GM23338 (cell line): ENCODE measurements around the gene SKIC8. TPM values are rescaled to one million over a fixed set of nuclear protein-coding genes. Genes with fewer than 3 reads are reported as not detected.

ENCODE experiments used
- ATAC-seq: fragments of 200-7000 bp; cut with Tn5 transposase; 3 replicates; pipeline ENCODE4 v1.9.1; 2020
- DNase-seq: peaks from one replicate; pipeline ENCODE4 v3.0.0-alpha.2; 2015; ENCODE audit warnings: low spot score
- H2AFZ ChIP-seq: fragments of 200-600 bp; sonication (generic); 2 replicates; pipeline ENCODE4 v1.8.0; 2016; ENCODE audit warnings: antibody characterized with exemption, mild to moderate bottlenecking, moderate library complexity
- H3F3A ChIP-seq: fragments of 200-600 bp; sonication (generic); replicated peaks from 2 replicates; pipeline ENCODE4 v1.8.0; 2017; ENCODE audit warnings: antibody characterized with exemption, mixed run types, low read depth
- H3K27ac ChIP-seq: fragments of 200-600 bp; sonication (generic); 2 replicates; pipeline ENCODE4 v1.6.1; 2016; ENCODE audit warnings: low read depth
- H3K27me3 ChIP-seq: fragments of 200-600 bp; sonication (generic); 2 replicates; pipeline ENCODE4 v1.8.0; 2016; ENCODE audit warnings: mild to moderate bottlenecking, mixed run types, moderate library complexity; ENCODE audit not compliant: insufficient read depth
- H3K36me3 ChIP-seq: fragments of 200-600 bp; sonication (generic); 2 replicates; pipeline ENCODE4 v1.8.0; 2016; ENCODE audit warnings: mild to moderate bottlenecking; ENCODE audit not compliant: insufficient read depth
- H3K4me1 ChIP-seq: fragments of 200-600 bp; sonication (generic); 2 replicates; pipeline ENCODE4 v1.8.0; 2016; ENCODE audit warnings: mild to moderate bottlenecking, moderate library complexity; ENCODE audit not compliant: insufficient read depth
- H3K4me2 ChIP-seq: fragments of 200-600 bp; sonication (generic); 2 replicates; pipeline ENCODE4 v1.7.1; 2017; ENCODE audit warnings: mixed run types
- H3K4me3 ChIP-seq: fragments of 200-600 bp; sonication (generic); 2 replicates; pipeline ENCODE4 v1.6.1; 2016; ENCODE audit warnings: mixed run types
- H3K79me2 ChIP-seq: fragments of 200-600 bp; sonication (generic); replicated peaks from 2 replicates; pipeline ENCODE4 v1.8.0; 2017; ENCODE audit warnings: mild to moderate bottlenecking; ENCODE audit not compliant: insufficient read depth
- H3K9me2 ChIP-seq: fragments of 200-600 bp; sonication (generic); 2 replicates; pipeline ENCODE4 v1.8.0; 2017; ENCODE audit not compliant: insufficient read depth
- H4K20me1 ChIP-seq: fragments of 200-600 bp; sonication (generic); replicated peaks from 2 replicates; pipeline ENCODE4 v1.8.0; 2017; ENCODE audit warnings: mild to moderate bottlenecking; ENCODE audit not compliant: insufficient read depth
- H3K27ac Mint-ChIP-seq: 2 replicates; pipeline ENCODE4 v1.8.0; 2020; ENCODE audit warnings: inconsistent platforms, mild to moderate bottlenecking, moderate library complexity, mixed read lengths
- H3K27me3 Mint-ChIP-seq: 3 replicates; pipeline ENCODE4 v1.8.0; 2022; ENCODE audit warnings: low read depth, mild to moderate bottlenecking, moderate library complexity, mixed read lengths, inconsistent platforms; ENCODE audit not compliant: insufficient read depth, poor library complexity
- H3K36me3 Mint-ChIP-seq: 3 replicates; pipeline ENCODE4 v1.8.0; 2021; ENCODE audit warnings: low read depth, mild to moderate bottlenecking, inconsistent platforms, moderate library complexity, mixed read lengths
- H3K4me1 Mint-ChIP-seq: 3 replicates; pipeline ENCODE4 v1.8.0; 2020; ENCODE audit warnings: mild to moderate bottlenecking, inconsistent platforms, mixed read lengths
- H3K4me3 Mint-ChIP-seq: 3 replicates; pipeline ENCODE4 v1.8.0; 2021; ENCODE audit warnings: moderate library complexity, mild to moderate bottlenecking, inconsistent platforms, mixed read lengths
- H3K9me3 Mint-ChIP-seq: 3 replicates; pipeline ENCODE4 v1.8.0; 2020; ENCODE audit warnings: moderate library complexity, mild to moderate bottlenecking, inconsistent platforms, mixed read lengths
- CREB1 ChIP-seq: fragments of 250-450 bp; sonication (Bioruptor Pico); IDR thresholded peaks from 2 replicates; pipeline ENCODE4 v1.5.0; 2020; ENCODE audit warnings: low read depth, mild to moderate bottlenecking, moderate library complexity
- CTCF ChIP-seq, 2 experiments: fragments of 200-600 bp in 1 of 2; sonication (generic) in 1 of 2; conservative IDR thresholded peaks; 2 replicates each; pipeline versions ENCODE4 v1.5.1 to v1.6.1; 2016 to 2017; ENCODE audit warnings: antibody characterized with exemption in 2 of 2, low read depth in 2 of 2, mild to moderate bottlenecking in 2 of 2, moderate library complexity in 1 of 2
- EZH2phosphoT487 ChIP-seq: fragments of 200-600 bp; sonication (generic); IDR thresholded peaks from one replicate; pipeline ENCODE4 v1.8.1; 2018; ENCODE audit warnings: antibody characterized with exemption; ENCODE audit not compliant: unreplicated experiment
- STAT1 ChIP-seq: IDR thresholded peaks from one replicate; pipeline ENCODE4 v1.6.1; 2016; ENCODE audit warnings: antibody characterized with exemption; ENCODE audit not compliant: unreplicated experiment
- ZNF114 ChIP-seq: fragments of 250-450 bp; sonication (Bioruptor Pico); IDR thresholded peaks from 2 replicates; pipeline ENCODE4 v1.5.0; 2020; ENCODE audit warnings: mild to moderate bottlenecking, moderate library complexity
- ZNF462 ChIP-seq: fragments of 250-450 bp; sonication (Bioruptor Pico); IDR thresholded peaks from 2 replicates; pipeline ENCODE4 v1.5.0; 2020; ENCODE audit warnings: mild to moderate bottlenecking, moderate library complexity
- polyA plus RNA-seq: library from polyadenylated mRNA; unstranded; fragments of >200 nt; fragmentation: Nextera tagmentation; extraction: Ambion mirVana; gene quantifications from 2 replicates; pipeline ENCODE4 v1.2.1, GENCODE V29; 2016
- total RNA-seq: library from RNA; depleted of rRNA; stranded (reverse); fragments of >200 nt; shearing (Covaris generic); gene quantifications from 2 replicates; pipeline ENCODE4 v1.2.3, GENCODE V29; 2014

SKIC8 gene
- total and polyA plus RNA-seq, 2 experiments from 2014 or later: 59.4 to 73.8 TPM

- Histone ChIP-seq H3K27ac (no peak overlapping the region), H3K27me3 (peaks cover 26% of the 10 kb centered on the region), H2AFZ (no peak overlapping the region), H3K79me2 (no peaks in the 10 kb centered on the region), H3K4me2 (no peak overlapping the region), H3K9me2 (no peaks in the 10 kb centered on the region), H3K4me3 (no peak overlapping the region), H3F3A (peaks cover 8% of the 10 kb centered on the region; the same call in 1 of the 2 replicates), H3K36me3 (no peaks in the 10 kb centered on the region), H3K4me1 (no peaks in the 10 kb centered on the region), H4K20me1 (no peaks in the 10 kb centered on the region)
- no peaks in the 10 kb centered on the region for H3K9me3 Mint-ChIP-seq
- H3K27me3 Mint-ChIP-seq: peaks cover 19% of the 10 kb centered on the region
- no peak overlapping the region for H3K4me3 Mint-ChIP-seq
- ATAC-seq: no peak
- no peak for DNase-seq
- no peaks in the 10 kb centered on the region for H3K4me1 Mint-ChIP-seq
- no peak overlapping the region for H3K27ac Mint-ChIP-seq
- H3K36me3 Mint-ChIP-seq: no peaks in the 10 kb centered on the region
- TF ChIP-seq CTCF (conservative IDR thresholded peaks at IDR 0.05; ENCODE audit: low read depth in 2 of 2) (no peak), EZH2phosphoT487 (no peak), CREB1 (CRISPR knock-in tag) (no peak), ZNF462 (no peak), ZNF114 (CRISPR knock-in tag) (no peak), STAT1 (no peak)
Observed at GRCh38 chr15:78266229-78266628, 33.2 kb downstream of the SKIC8 start.
